GM21390 (cell line): ENCODE data around the gene IFT52.
"Not testable (repeated sequence)": the region's sequence is repeated elsewhere in the genome, so short reads cannot be mapped to it uniquely, and the experiment has no call there.

Experiments
- ATAC-seq: cut with Tn5 transposase; IDR thresholded peaks from one replicate; pipeline ENCODE4 v1.9.1; 2021; ENCODE audit not compliant: unreplicated experiment

Gene IFT52

GRCh38 chr20:43565758-43566104 lies 25.0 kb upstream of the IFT52 start:
- ATAC-seq: no peak

GRCh38 chr20:43567477-43567876 lies 23.3 kb upstream of the IFT52 start:
- no peak for ATAC-seq

- no peak for ATAC-seq
These were observed 22.0 kb upstream of the IFT52 start for GRCh38 chr20:43568706-43569105.

GRCh38 chr20:43569282-43569681 lies 21.5 kb upstream of the IFT52 start:
- ATAC-seq: no peak

GRCh38 chr20:43570496-43570895 lies 20.2 kb upstream of the IFT52 start:
- no peak for ATAC-seq

- no peak for ATAC-seq
These were observed 19.4 kb upstream of the IFT52 start for GRCh38 chr20:43571310-43571709.

- ATAC-seq: no peak
These were observed 19.0 kb upstream of the IFT52 start for GRCh38 chr20:43571771-43572170.

- no peak for ATAC-seq
These were observed 17.8 kb upstream of the IFT52 start for GRCh38 chr20:43572891-43573290.

GRCh38 chr20:43576108-43576507 lies 14.6 kb upstream of the IFT52 start:
- ATAC-seq: no peak

GRCh38 chr20:43579861-43580793 lies 10.6 kb upstream of the IFT52 start:
- no peak for ATAC-seq

- no peak for ATAC-seq
These were observed 7.4 kb upstream of the IFT52 start for GRCh38 chr20:43583133-43583864.

GRCh38 chr20:43583982-43584432 lies 6.7 kb upstream of the IFT52 start:
- no peak for ATAC-seq

GRCh38 chr20:43584448-43585136 lies 6.1 kb upstream of the IFT52 start:
- ATAC-seq: no peak

GRCh38 chr20:43586641-43587040 lies 4.1 kb upstream of the IFT52 start:
- ATAC-seq: no peak

- ATAC-seq: not testable (repeated sequence)
These were observed 2.2 kb upstream of the IFT52 start for GRCh38 chr20:43588526-43588925.

- no peak for ATAC-seq
These were observed 723 bp upstream of the IFT52 start for GRCh38 chr20:43590036-43590391.

GRCh38 chr20:43601960-43602359 lies 11.2 kb downstream of the IFT52 start:
- ATAC-seq: not testable (repeated sequence)

GRCh38 chr20:43603124-43603523 lies 12.4 kb downstream of the IFT52 start:
- ATAC-seq: no peak

- ATAC-seq: no peak
These were observed 15.0 kb downstream of the IFT52 start for GRCh38 chr20:43605715-43606114.

- ATAC-seq: not testable (repeated sequence)
These were observed 16.5 kb downstream of the IFT52 start for GRCh38 chr20:43607278-43607677.

GRCh38 chr20:43631598-43631997 lies 40.9 kb downstream of the IFT52 start:
- ATAC-seq: no peak

GRCh38 chr20:43636429-43636828 lies 45.7 kb downstream of the IFT52 start:
- ATAC-seq: no peak
